HepG2 (cell line): ENCODE data around the gene TACC3. TPM values are rescaled to one million over a fixed set of nuclear protein-coding genes. Genes with fewer than 3 reads are reported as not detected.

ENCODE experiments used
- CHD4 ChIP-seq: fragments of 200-600 bp; sonication (generic); IDR thresholded peaks from 2 replicates; pipeline ENCODE4 v1.7.0; 2017; ENCODE audit warnings: mild to moderate bottlenecking, low read length, borderline replicate concordance
- ELF1 ChIP-seq: sonication (generic); formaldehyde crosslinking; IDR thresholded peaks from 2 replicates; pipeline ENCODE4 v1.4.0; 2020; ENCODE audit warnings: missing genetic modification reagents
- HIC2 ChIP-seq: sonication (generic); formaldehyde crosslinking; IDR thresholded peaks from 2 replicates; pipeline ENCODE4 v1.9.0; 2022; ENCODE audit warnings: low read depth, missing genetic modification reagents
- HOXA9 ChIP-seq: sonication (generic); formaldehyde crosslinking; IDR thresholded peaks from 2 replicates; pipeline ENCODE4 v1.8.1; 2022; ENCODE audit warnings: missing genetic modification reagents, mild to moderate bottlenecking, moderate library complexity, borderline replicate concordance
- KLF15 ChIP-seq: sonication (generic); formaldehyde crosslinking; IDR thresholded peaks from 2 replicates; pipeline ENCODE4 v1.8.1; 2023; ENCODE audit warnings: borderline replicate concordance, mild to moderate bottlenecking, inconsistent platforms, missing genetic modification reagents, mixed read lengths
- KLF6 ChIP-seq: IDR thresholded peaks from 2 replicates; pipeline ENCODE4 v1.8.0; 2016; ENCODE audit warnings: missing biosample characterization, missing genetic modification reagents
- KLF9 ChIP-seq: IDR thresholded peaks from 2 replicates; pipeline ENCODE4 v1.6.1; 2016; ENCODE audit warnings: low read depth
- MAFK ChIP-seq, 2 experiments: IDR thresholded peaks in 1 of 2; conservative IDR thresholded peaks in 1 of 2; 2 replicates each; pipeline ENCODE4 v1.6.1; 2011; ENCODE audit warnings: improper control_type of control experiment in 2 of 2, low read length in 2 of 2
- PRPF4 ChIP-seq: fragments of 200-400 bp; formaldehyde crosslinking; IDR thresholded peaks from 2 replicates; pipeline ENCODE4 v1.6.1; 2016; ENCODE audit warnings: low read length, low read depth; ENCODE audit not compliant: poor library complexity, severe bottlenecking
- SMAD1 ChIP-seq: sonication (generic); formaldehyde crosslinking; IDR thresholded peaks from 2 replicates; pipeline ENCODE4 v1.4.0; 2020; ENCODE audit warnings: missing genetic modification reagents, low read depth, mild to moderate bottlenecking, borderline replicate concordance
- ZHX1 ChIP-seq: sonication (generic); formaldehyde crosslinking; IDR thresholded peaks from 2 replicates; pipeline ENCODE4 v1.8.1; 2022; ENCODE audit warnings: low read depth, mild to moderate bottlenecking, missing genetic modification reagents
- ZIK1 ChIP-seq: sonication (generic); formaldehyde crosslinking; IDR thresholded peaks from 2 replicates; pipeline ENCODE4 v1.5.0; 2020; ENCODE audit warnings: mild to moderate bottlenecking, low read depth, missing genetic modification reagents, borderline replicate concordance
- ZNF282 ChIP-seq: fragments of 450-650 bp; IDR thresholded peaks from 2 replicates; pipeline ENCODE4 v1.6.1; 2018; ENCODE audit not compliant: partially characterized antibody
- ZNF296 ChIP-seq: sonication (generic); formaldehyde crosslinking; conservative IDR thresholded peaks from 2 replicates; pipeline ENCODE4 v1.5.0; 2020; ENCODE audit warnings: mild to moderate bottlenecking, missing genetic modification reagents
- ZNF33B ChIP-seq: sonication (generic); formaldehyde crosslinking; IDR thresholded peaks from 2 replicates; pipeline ENCODE4 v1.5.1; 2020; ENCODE audit warnings: mild to moderate bottlenecking, missing genetic modification reagents
- ZNF512 ChIP-seq: sonication (generic); formaldehyde crosslinking; IDR thresholded peaks from 2 replicates; pipeline ENCODE4 v1.4.0; 2020; ENCODE audit warnings: mild to moderate bottlenecking, missing genetic modification reagents
- ZNF572 ChIP-seq: sonication (generic); formaldehyde crosslinking; IDR thresholded peaks from 2 replicates; pipeline ENCODE4 v1.5.1; 2020; ENCODE audit warnings: mild to moderate bottlenecking, missing genetic modification reagents
- ZNF639 ChIP-seq: conservative IDR thresholded peaks from 2 replicates; pipeline ENCODE4 v1.6.1; 2018; ENCODE audit warnings: missing genetic modification reagents
- ZNF672 ChIP-seq: sonication (generic); formaldehyde crosslinking; IDR thresholded peaks from 2 replicates; pipeline ENCODE4 v1.8.1; 2022; ENCODE audit warnings: missing genetic modification reagents
- ZNF792 ChIP-seq: IDR thresholded peaks from 2 replicates; pipeline ENCODE4 v1.6.1; 2016
- ZSCAN29 ChIP-seq: sonication (generic); formaldehyde crosslinking; conservative IDR thresholded peaks from 2 replicates; pipeline ENCODE4 v1.4.0; 2020; ENCODE audit warnings: mild to moderate bottlenecking, missing genetic modification reagents
- ZSCAN31 ChIP-seq: sonication (generic); formaldehyde crosslinking; IDR thresholded peaks from 2 replicates; pipeline ENCODE4 v1.5.0; 2020; ENCODE audit warnings: low read depth, mild to moderate bottlenecking, missing genetic modification reagents
- polyA plus RNA-seq, 8 experiments: library from polyadenylated mRNA; depleted of rRNA in 3 of 8; stranded (reverse) in 7 of 8; unstranded in 1 of 8; fragments of >200 nt; fragmentation: Illumina TruSeq in 4 of 8; extraction: Trizol in 4 of 8; gene quantifications; 2 replicates each; pipeline versions ENCODE4 v1.2.1 to v1.2.3, GENCODE V29; 2011 to 2016; ENCODE audit warnings: low read depth in 4 of 8, missing spikeins in 1 of 8, mixed read lengths in 1 of 8; ENCODE audit not compliant: insufficient read depth in 1 of 8
- total RNA-seq, 5 experiments: library from RNA; depleted of rRNA; stranded (reverse); fragments of >200 nt; fragmentation: Illumina TruSeq; extraction: Trizol; gene quantifications; 2 replicates each; pipeline ENCODE4 v1.2.3, GENCODE V29; 2016; ENCODE audit warnings: low read depth in 1 of 5
- TF ChIP-seq, protein P1 (sequence below): sonication (generic); formaldehyde crosslinking; IDR thresholded peaks from 2 replicates; pipeline ENCODE4 v1.4.0; 2020; ENCODE audit warnings: mild to moderate bottlenecking, missing genetic modification reagents

Gene TACC3
- total and polyA plus RNA-seq, 2 of the 13 experiments (the other 11 are each of a cell fraction or from before 2014, with no cell fraction given), result 20.3 to 21.2 TPM

DNA sequence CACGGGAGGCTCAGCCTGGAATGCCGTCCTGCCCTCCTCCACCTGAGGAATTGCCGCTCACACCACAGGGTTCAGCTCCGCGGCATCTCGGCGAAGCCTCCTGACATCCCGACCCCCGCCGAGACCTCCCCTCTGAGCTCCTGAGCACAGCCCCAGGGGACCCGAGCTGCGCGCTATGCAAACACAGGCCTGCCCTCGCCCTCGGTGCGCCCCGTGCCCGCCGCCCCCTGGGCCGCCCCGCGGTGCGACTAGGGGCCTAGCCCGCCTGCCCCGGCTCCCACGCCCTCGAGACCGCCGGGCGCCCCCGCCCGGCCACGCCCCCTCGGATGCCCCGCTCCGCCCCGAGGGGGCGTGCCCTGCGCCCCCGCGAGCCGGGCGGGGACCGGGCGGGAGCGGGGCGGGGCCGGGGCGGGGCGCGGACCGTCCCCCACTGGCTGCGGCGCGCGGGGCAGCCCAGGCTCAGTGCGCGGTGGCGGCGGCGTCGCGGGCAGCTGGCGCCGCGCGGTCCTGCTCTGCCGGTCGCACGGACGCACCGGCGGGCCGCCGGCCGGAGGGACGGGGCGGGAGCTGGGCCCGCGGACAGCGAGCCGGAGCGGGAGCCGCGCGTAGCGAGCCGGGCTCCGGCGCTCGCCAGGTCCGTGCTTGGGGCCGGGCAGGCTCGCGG lies 71.6 kb downstream of the TACC3 start, which contains the start of gene FGFR3 (continued):
- TF ChIP-seq HOXA9 (CRISPR knock-in tag), result no peak
- TF ChIP-seq ZNF672 (CRISPR knock-in tag), result 0 out of 2 replicates have a peak, but pooled peaks have one; percentile 20
- no peak for TF ChIP-seq KLF15 (CRISPR knock-in tag)
- no peak for TF ChIP-seq ZSCAN31 (CRISPR knock-in tag)
- TF ChIP-seq ZNF572 (CRISPR knock-in tag), result no peak
- TF ChIP-seq ZNF512 (CRISPR knock-in tag), result no peak
- peak; percentile 43; the same call in 1 of the 2 replicates for TF ChIP-seq HIC2
- no peak for TF ChIP-seq SMAD1 (CRISPR knock-in tag)
- no peak for TF ChIP-seq ZNF639 (CRISPR knock-in tag)
- no peak for TF ChIP-seq ZNF33B (CRISPR knock-in tag)
- no peak for TF ChIP-seq ZNF296
- TF ChIP-seq KLF6, result no peak; the same call in 1 of the 2 replicates
- no peak for TF ChIP-seq ZHX1 (CRISPR knock-in tag)
- TF ChIP-seq ZSCAN29, result no peak
- no peak for TF ChIP-seq ZNF792 (CRISPR knock-in tag)
- no peak for TF ChIP-seq PRPF4
- TF ChIP-seq, protein P1, sequence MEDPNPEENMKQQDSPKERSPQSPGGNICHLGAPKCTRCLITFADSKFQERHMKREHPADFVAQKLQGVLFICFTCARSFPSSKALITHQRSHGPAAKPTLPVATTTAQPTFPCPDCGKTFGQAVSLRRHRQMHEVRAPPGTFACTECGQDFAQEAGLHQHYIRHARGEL, result no peak
- TF ChIP-seq CHD4, result no peak
- TF ChIP-seq ZNF282, result no peak
- no peak for TF ChIP-seq MAFK (conservative IDR thresholded peaks at IDR 0.05 in 1 of 2, IDR thresholded peaks at IDR 0.05 in 1 of 2; ENCODE audit: low read length in 2 of 2)
- peak; percentile 44; the same call in 1 of the 2 replicates for TF ChIP-seq ZIK1 (CRISPR knock-in tag)
- no peak for TF ChIP-seq KLF9
- no peak for TF ChIP-seq ELF1
